ENCODE measurements around the gene MCCD1.

MCCD1 gene

GRCh38 chr6:31558318-31558625 is 29.5 kb downstream of the MCCD1 start:
- H2AFZ ChIP-seq (ENCODE audit: low read depth, low read length), result no peak overlapping the region
- H3K27me3 ChIP-seq (ENCODE audit: low read depth, low read length), result no peaks in the 10 kb centered on the region
- H3K4me1 ChIP-seq (ENCODE audit: low read length), result peaks cover 87% of the 10 kb centered on the region
- peaks cover 48% of the 10 kb centered on the region for H3K79me2 ChIP-seq (ENCODE audit: low read length)
- peak overlapping the region; percentile 97 for H3K4me2 ChIP-seq (ENCODE audit: low read length)
- peak overlapping the region; percentile 74 for H3K4me3 ChIP-seq (ENCODE audit: low read length)
- no peaks in the 10 kb centered on the region for H4K20me1 ChIP-seq (ENCODE audit: insufficient read depth, low read length)
- H3K27ac ChIP-seq (ENCODE audit: low read length), result peak overlapping the region; percentile 100
- H3K9me3 ChIP-seq (ENCODE audit: insufficient read depth, low read length), result no peaks in the 10 kb centered on the region
- H3K9ac ChIP-seq (ENCODE audit: low read length), result peak overlapping the region; percentile 95
- no peak for TF ChIP-seq CTCF (IDR thresholded peaks at IDR 0.05; ENCODE audit: low read depth, low read length)
- TF ChIP-seq EZH2phosphoT487 (IDR thresholded peaks at IDR 0.05; ENCODE audit: low read depth), result no peak
- H3K36me3 ChIP-seq (replicated peaks; ENCODE audit: low read depth, low read length), result peaks cover 10% of the 10 kb centered on the region

GRCh38 chr6:31558631-31559500 is 30.1 kb downstream of the MCCD1 start:
- TF ChIP-seq CTCF (IDR thresholded peaks at IDR 0.05; ENCODE audit: low read depth, low read length) (no peak), EZH2phosphoT487 (IDR thresholded peaks at IDR 0.05; ENCODE audit: low read depth) (no peak)
- Histone ChIP-seq H3K9ac (ENCODE audit: low read length) (peak overlapping the region; percentile 95), H3K4me1 (ENCODE audit: low read length) (peaks cover 93% of the 10 kb centered on the region), H3K27ac (ENCODE audit: low read length) (peak overlapping the region; percentile 100), H3K4me3 (ENCODE audit: low read length) (peak overlapping the region; percentile 74), H3K27me3 (ENCODE audit: low read depth, low read length) (no peaks in the 10 kb centered on the region), H3K79me2 (ENCODE audit: low read length) (peaks cover 48% of the 10 kb centered on the region), H3K9me3 (ENCODE audit: insufficient read depth, low read length) (no peaks in the 10 kb centered on the region), H3K4me2 (ENCODE audit: low read length) (peak overlapping the region; percentile 97), H3K36me3 (replicated peaks; ENCODE audit: low read depth, low read length) (peaks cover 8% of the 10 kb centered on the region), H4K20me1 (ENCODE audit: insufficient read depth, low read length) (no peaks in the 10 kb centered on the region), H2AFZ (ENCODE audit: low read depth, low read length) (no peak overlapping the region)

GRCh38 chr6:31559606-31559957 is 30.8 kb downstream of the MCCD1 start:
- Histone ChIP-seq H3K9ac (ENCODE audit: low read length) (peak overlapping the region; percentile 95), H3K27ac (ENCODE audit: low read length) (peak overlapping the region; percentile 100), H3K9me3 (ENCODE audit: insufficient read depth, low read length) (no peaks in the 10 kb centered on the region), H3K4me3 (ENCODE audit: low read length) (peak overlapping the region; percentile 74), H2AFZ (ENCODE audit: low read depth, low read length) (no peak overlapping the region), H3K4me2 (ENCODE audit: low read length) (peak overlapping the region; percentile 97), H4K20me1 (ENCODE audit: insufficient read depth, low read length) (no peaks in the 10 kb centered on the region), H3K27me3 (ENCODE audit: low read depth, low read length) (no peaks in the 10 kb centered on the region), H3K36me3 (replicated peaks; ENCODE audit: low read depth, low read length) (peaks cover 8% of the 10 kb centered on the region), H3K79me2 (ENCODE audit: low read length) (peaks cover 48% of the 10 kb centered on the region), H3K4me1 (ENCODE audit: low read length) (peaks cover 88% of the 10 kb centered on the region)
- TF ChIP-seq CTCF (IDR thresholded peaks at IDR 0.05; ENCODE audit: low read depth, low read length) (no peak), EZH2phosphoT487 (IDR thresholded peaks at IDR 0.05; ENCODE audit: low read depth) (no peak)

GRCh38 chr6:31559958-31560696 is 31.4 kb downstream of the MCCD1 start:
- peak overlapping the region; percentile 100 for H3K27ac ChIP-seq (ENCODE audit: low read length)
- TF ChIP-seq CTCF (IDR thresholded peaks at IDR 0.05; ENCODE audit: low read depth, low read length) (no peak), EZH2phosphoT487 (IDR thresholded peaks at IDR 0.05; ENCODE audit: low read depth) (no peak)
- H2AFZ ChIP-seq (ENCODE audit: low read depth, low read length), result no peak overlapping the region
- H3K79me2 ChIP-seq (ENCODE audit: low read length), result peaks cover 50% of the 10 kb centered on the region
- H3K27me3 ChIP-seq (ENCODE audit: low read depth, low read length), result no peaks in the 10 kb centered on the region
- H3K4me3 ChIP-seq (ENCODE audit: low read length), result peak overlapping the region; percentile 74
- no peaks in the 10 kb centered on the region for H4K20me1 ChIP-seq (ENCODE audit: insufficient read depth, low read length)
- H3K36me3 ChIP-seq (replicated peaks; ENCODE audit: low read depth, low read length), result peaks cover 8% of the 10 kb centered on the region
- H3K9ac ChIP-seq (ENCODE audit: low read length), result peak overlapping the region; percentile 95
- no peaks in the 10 kb centered on the region for H3K9me3 ChIP-seq (ENCODE audit: insufficient read depth, low read length)
- peak overlapping the region; percentile 97 for H3K4me2 ChIP-seq (ENCODE audit: low read length)
- H3K4me1 ChIP-seq (ENCODE audit: low read length), result peaks cover 86% of the 10 kb centered on the region
